ENCODE measurements around the gene SRPRA. TPM values are rescaled to one million over a fixed set of nuclear protein-coding genes. Genes with fewer than 3 reads are reported as not detected.

Gene SRPRA
- total and polyA plus RNA-seq, 4 donors, result 28.7 to 143 (median 102) TPM

DNA sequence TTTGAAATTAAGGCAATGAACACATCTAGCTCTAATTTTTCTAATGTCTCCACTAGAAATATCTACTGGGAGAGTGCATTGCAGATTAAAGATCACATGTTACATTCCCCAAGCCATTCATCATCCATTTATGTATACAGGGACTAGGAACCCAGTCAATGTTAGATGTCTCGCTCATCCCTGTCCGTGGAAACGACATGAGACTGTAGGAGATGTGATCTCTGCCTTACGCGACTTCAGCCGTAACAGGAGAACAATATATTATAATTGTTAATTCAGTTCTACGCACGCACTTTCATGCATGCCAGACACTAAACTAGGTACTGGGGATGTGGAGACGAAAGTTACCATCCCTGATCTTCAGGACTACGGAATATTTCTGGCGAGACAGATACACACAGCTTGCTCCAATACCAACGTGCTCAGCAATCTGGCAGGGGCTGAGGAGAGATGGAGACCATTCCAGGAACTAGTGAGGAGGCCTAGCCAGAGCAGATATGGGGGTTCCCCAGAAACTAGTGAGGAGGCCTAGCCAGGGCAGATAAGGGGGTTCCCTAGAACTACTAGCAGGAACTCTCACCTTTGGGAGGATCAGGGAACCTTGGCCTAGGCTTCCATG, 35.9 kb upstream of the SRPRA start:
- H3K27me3 ChIP-seq (ENCODE audit: control insufficient read depth in 4 of 4, insufficient read depth in 4 of 4, low read length in 3 of 4), result no peaks in the 10 kb centered on the region
- TF ChIP-seq, protein P1, sequence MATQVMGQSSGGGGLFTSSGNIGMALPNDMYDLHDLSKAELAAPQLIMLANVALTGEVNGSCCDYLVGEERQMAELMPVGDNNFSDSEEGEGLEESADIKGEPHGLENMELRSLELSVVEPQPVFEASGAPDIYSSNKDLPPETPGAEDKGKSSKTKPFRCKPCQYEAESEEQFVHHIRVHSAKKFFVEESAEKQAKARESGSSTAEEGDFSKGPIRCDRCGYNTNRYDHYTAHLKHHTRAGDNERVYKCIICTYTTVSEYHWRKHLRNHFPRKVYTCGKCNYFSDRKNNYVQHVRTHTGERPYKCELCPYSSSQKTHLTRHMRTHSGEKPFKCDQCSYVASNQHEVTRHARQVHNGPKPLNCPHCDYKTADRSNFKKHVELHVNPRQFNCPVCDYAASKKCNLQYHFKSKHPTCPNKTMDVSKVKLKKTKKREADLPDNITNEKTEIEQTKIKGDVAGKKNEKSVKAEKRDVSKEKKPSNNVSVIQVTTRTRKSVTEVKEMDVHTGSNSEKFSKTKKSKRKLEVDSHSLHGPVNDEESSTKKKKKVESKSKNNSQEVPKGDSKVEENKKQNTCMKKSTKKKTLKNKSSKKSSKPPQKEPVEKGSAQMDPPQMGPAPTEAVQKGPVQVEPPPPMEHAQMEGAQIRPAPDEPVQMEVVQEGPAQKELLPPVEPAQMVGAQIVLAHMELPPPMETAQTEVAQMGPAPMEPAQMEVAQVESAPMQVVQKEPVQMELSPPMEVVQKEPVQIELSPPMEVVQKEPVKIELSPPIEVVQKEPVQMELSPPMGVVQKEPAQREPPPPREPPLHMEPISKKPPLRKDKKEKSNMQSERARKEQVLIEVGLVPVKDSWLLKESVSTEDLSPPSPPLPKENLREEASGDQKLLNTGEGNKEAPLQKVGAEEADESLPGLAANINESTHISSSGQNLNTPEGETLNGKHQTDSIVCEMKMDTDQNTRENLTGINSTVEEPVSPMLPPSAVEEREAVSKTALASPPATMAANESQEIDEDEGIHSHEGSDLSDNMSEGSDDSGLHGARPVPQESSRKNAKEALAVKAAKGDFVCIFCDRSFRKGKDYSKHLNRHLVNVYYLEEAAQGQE (IDR thresholded peaks at IDR 0.05), result no peak
- no peak for TF ChIP-seq YY1 (IDR thresholded peaks at IDR 0.05)
- TF ChIP-seq, protein P2, sequence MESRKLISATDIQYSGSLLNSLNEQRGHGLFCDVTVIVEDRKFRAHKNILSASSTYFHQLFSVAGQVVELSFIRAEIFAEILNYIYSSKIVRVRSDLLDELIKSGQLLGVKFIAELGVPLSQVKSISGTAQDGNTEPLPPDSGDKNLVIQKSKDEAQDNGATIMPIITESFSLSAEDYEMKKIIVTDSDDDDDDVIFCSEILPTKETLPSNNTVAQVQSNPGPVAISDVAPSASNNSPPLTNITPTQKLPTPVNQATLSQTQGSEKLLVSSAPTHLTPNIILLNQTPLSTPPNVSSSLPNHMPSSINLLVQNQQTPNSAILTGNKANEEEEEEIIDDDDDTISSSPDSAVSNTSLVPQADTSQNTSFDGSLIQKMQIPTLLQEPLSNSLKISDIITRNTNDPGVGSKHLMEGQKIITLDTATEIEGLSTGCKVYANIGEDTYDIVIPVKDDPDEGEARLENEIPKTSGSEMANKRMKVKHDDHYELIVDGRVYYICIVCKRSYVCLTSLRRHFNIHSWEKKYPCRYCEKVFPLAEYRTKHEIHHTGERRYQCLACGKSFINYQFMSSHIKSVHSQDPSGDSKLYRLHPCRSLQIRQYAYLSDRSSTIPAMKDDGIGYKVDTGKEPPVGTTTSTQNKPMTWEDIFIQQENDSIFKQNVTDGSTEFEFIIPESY (IDR thresholded peaks at IDR 0.05), result no peak
- no peak for TF ChIP-seq FOXA1 (IDR thresholded peaks at IDR 0.05)
- TF ChIP-seq JUND (IDR thresholded peaks at IDR 0.05), result no peak
- no peak for TF ChIP-seq HNF4A (conservative IDR thresholded peaks at IDR 0.05)
- no peak for TF ChIP-seq SP1 (IDR thresholded peaks at IDR 0.05)
- TF ChIP-seq EGR1 (IDR thresholded peaks at IDR 0.05; ENCODE audit: low read depth in 2 of 2), result no peak
- TF ChIP-seq GABPA (IDR thresholded peaks at IDR 0.05 in 1 of 2, conservative IDR thresholded peaks at IDR 0.05 in 1 of 2), result no peak
- TF ChIP-seq, protein P3, sequence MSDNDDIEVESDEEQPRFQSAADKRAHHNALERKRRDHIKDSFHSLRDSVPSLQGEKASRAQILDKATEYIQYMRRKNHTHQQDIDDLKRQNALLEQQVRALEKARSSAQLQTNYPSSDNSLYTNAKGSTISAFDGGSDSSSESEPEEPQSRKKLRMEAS (IDR thresholded peaks at IDR 0.05), result no peak
- TF ChIP-seq RXRA (IDR thresholded peaks at IDR 0.05), result no peak
- TF ChIP-seq NR2F2 (IDR thresholded peaks at IDR 0.05), result no peak
- no peak for TF ChIP-seq FOXA2 (IDR thresholded peaks at IDR 0.05)
- TF ChIP-seq TAF1 (conservative IDR thresholded peaks at IDR 0.05), result no peak
- peaks cover 0 to 14% (median 11%) of the 10 kb centered on the region in 4 donors for H3K4me1 ChIP-seq (ENCODE audit: control insufficient read depth in 4 of 4, insufficient read depth in 4 of 4, low read length in 3 of 4)
- H3K36me3 ChIP-seq (ENCODE audit: control insufficient read depth in 4 of 4, insufficient read depth in 3 of 4, low read depth in 1 of 4, low read length in 3 of 4), result peaks cover 0 to 2% (median 0%) of the 10 kb centered on the region in 4 donors
- no peaks in the 10 kb centered on the region for H3K9me3 ChIP-seq (ENCODE audit: control insufficient read depth in 4 of 4, low read length in 3 of 4)
- DNase-seq (ENCODE audit: low spot score), result no peak
- 70% methylated on average over 12 of the region's 12 CpGs for WGBS
- peak overlapping the region in 1 of 2 donors; percentile 34 for H3K9ac ChIP-seq (ENCODE audit: low read depth in 1 of 2, low read length in 2 of 2)
- peak overlapping the region; percentile 66 to 84 (median 83) for H3K4me3 ChIP-seq (ENCODE audit: low read depth in 1 of 3, low read length in 3 of 3)
- H3K27ac ChIP-seq (ENCODE audit: low read depth in 1 of 2, low read length in 2 of 2), result peak overlapping the region; percentile 83 to 90

DNA sequence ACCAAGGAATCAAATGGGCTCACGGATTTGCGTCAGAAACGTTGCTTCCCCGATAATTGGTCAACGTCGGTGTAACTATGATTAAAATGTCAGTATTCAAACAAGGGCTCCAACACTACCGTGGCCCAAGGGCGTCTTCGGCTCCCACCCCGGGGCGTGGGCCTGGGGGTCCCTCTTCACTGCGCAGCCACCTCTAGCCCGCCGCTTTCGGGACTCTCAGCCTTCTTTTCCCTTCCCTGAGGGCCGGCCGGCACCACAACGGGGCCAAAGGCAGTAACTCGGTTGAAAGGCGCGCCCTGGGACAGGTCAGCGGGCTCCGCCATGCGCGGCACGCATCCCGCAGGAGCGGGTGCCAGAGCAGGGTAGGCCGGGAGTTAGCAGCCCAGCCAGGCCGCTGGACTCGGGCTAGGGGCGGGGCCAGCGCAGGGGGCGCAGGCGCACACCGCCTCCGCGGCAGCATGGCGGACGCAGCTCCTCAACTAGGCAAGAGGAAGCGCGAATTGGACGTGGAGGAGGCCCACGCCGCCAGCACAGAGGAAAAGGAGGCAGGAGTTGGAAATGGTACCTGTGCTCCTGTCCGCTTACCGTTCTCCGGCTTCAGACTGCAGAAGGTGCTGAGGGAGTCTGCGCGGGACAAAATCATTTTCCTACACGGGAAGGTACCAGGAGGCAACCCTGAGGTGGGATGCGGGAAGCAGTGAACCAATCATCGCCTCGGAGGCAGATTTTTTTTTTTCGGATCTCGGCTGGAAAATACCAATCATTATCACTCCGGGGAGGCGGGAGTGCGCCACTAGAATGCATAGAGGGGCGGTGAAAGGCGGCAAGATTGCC, 35.1 kb upstream of the SRPRA start, which contains the start of gene DCPS:
TSS of gene DCPS (plus strand) at position 438 of the 834 bp plus-strand sequence. CDS start at position 459, 21 bp downstream.
- H3K9me3 ChIP-seq (ENCODE audit: control insufficient read depth in 4 of 4, low read length in 3 of 4), result no peaks in the 10 kb centered on the region
- H3K36me3 ChIP-seq (ENCODE audit: control insufficient read depth in 4 of 4, insufficient read depth in 3 of 4, low read depth in 1 of 4, low read length in 3 of 4), result peaks cover 0 to 2% (median 0%) of the 10 kb centered on the region in 4 donors
- H3K27me3 ChIP-seq (ENCODE audit: control insufficient read depth in 4 of 4, insufficient read depth in 4 of 4, low read length in 3 of 4), result no peaks in the 10 kb centered on the region
- DNase-seq (ENCODE audit: low spot score), result peak; percentile 87
- 3% methylated on average over 61 of the region's 61 CpGs for WGBS
- H3K4me3 ChIP-seq (ENCODE audit: low read depth in 1 of 3, low read length in 3 of 3), result peak within 1 kb of the TSS; percentile 66 to 84 (median 83)
- peak within 1 kb of the TSS; percentile 83 to 90 for H3K27ac ChIP-seq (ENCODE audit: low read depth in 1 of 2, low read length in 2 of 2)
- peaks cover 0 to 14% (median 11%) of the 10 kb centered on the region in 4 donors for H3K4me1 ChIP-seq (ENCODE audit: control insufficient read depth in 4 of 4, insufficient read depth in 4 of 4, low read length in 3 of 4)
- peak within 1 kb of the TSS; percentile 51 to 76 for H3K9ac ChIP-seq (ENCODE audit: low read depth in 1 of 2, low read length in 2 of 2)
- TF ChIP-seq RXRA (IDR thresholded peaks at IDR 0.05) (no peak), FOXA2 (IDR thresholded peaks at IDR 0.05) (no peak), EGR1 (IDR thresholded peaks at IDR 0.05; ENCODE audit: low read depth in 2 of 2) (no peak), HNF4G (IDR thresholded peaks at IDR 0.05) (no peak), NR2F2 (IDR thresholded peaks at IDR 0.05) (no peak), TAF1 (conservative IDR thresholded peaks at IDR 0.05) (no peak), JUND (IDR thresholded peaks at IDR 0.05) (peak in 1 of 2 donors; percentile 45), HNF4A (conservative IDR thresholded peaks at IDR 0.05) (no peak), FOXA1 (IDR thresholded peaks at IDR 0.05) (no peak), SP1 (IDR thresholded peaks at IDR 0.05) (peak; percentile 49), RAD21 (IDR thresholded peaks at IDR 0.05) (peak; percentile 35 to 66), YY1 (IDR thresholded peaks at IDR 0.05) (peak; percentile 97), GABPA (IDR thresholded peaks at IDR 0.05 in 1 of 2, conservative IDR thresholded peaks at IDR 0.05 in 1 of 2) (no peak)
- TF ChIP-seq, protein P4, sequence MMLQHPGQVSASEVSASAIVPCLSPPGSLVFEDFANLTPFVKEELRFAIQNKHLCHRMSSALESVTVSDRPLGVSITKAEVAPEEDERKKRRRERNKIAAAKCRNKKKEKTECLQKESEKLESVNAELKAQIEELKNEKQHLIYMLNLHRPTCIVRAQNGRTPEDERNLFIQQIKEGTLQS (IDR thresholded peaks at IDR 0.05), result no peak
- TF ChIP-seq, protein P2 (IDR thresholded peaks at IDR 0.05), result no peak
- TF ChIP-seq, protein P5, sequence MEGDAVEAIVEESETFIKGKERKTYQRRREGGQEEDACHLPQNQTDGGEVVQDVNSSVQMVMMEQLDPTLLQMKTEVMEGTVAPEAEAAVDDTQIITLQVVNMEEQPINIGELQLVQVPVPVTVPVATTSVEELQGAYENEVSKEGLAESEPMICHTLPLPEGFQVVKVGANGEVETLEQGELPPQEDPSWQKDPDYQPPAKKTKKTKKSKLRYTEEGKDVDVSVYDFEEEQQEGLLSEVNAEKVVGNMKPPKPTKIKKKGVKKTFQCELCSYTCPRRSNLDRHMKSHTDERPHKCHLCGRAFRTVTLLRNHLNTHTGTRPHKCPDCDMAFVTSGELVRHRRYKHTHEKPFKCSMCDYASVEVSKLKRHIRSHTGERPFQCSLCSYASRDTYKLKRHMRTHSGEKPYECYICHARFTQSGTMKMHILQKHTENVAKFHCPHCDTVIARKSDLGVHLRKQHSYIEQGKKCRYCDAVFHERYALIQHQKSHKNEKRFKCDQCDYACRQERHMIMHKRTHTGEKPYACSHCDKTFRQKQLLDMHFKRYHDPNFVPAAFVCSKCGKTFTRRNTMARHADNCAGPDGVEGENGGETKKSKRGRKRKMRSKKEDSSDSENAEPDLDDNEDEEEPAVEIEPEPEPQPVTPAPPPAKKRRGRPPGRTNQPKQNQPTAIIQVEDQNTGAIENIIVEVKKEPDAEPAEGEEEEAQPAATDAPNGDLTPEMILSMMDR (IDR thresholded peaks at IDR 0.05; ENCODE audit: low read depth, low read length, missing input control), result no peak
- TF ChIP-seq, protein P3 (IDR thresholded peaks at IDR 0.05), result peak; percentile 44

All from liver (tissue), 9 donors.